GM18526 (cell line): ENCODE data around the gene POLR2E.

Experiments used
- POLR2A ChIP-seq: IDR thresholded peaks from 3 replicates; pipeline ENCODE4 v1.6.1; 2011; ENCODE audit not compliant: insufficient read length; ENCODE audit errors: extremely low read depth

POLR2E gene

GRCh38 chr19:1130771-1131717, 35.9 kb upstream of the POLR2E start:
- no peak for TF ChIP-seq POLR2A

GRCh38 chr19:1129535-1129934, 34.4 kb upstream of the POLR2E start:
- no peak for TF ChIP-seq POLR2A

GRCh38 chr19:1128106-1128505, 32.9 kb upstream of the POLR2E start:
- no peak for TF ChIP-seq POLR2A

- no peak for TF ChIP-seq POLR2A
These were observed 32.0 kb upstream of the POLR2E start for GRCh38 chr19:1126984-1127760.

GRCh38 chr19:1125601-1126467, 30.7 kb upstream of the POLR2E start:
- no peak for TF ChIP-seq POLR2A

GRCh38 chr19:1123885-1124677, 28.9 kb upstream of the POLR2E start:
- TF ChIP-seq POLR2A = no peak

- no peak for TF ChIP-seq POLR2A
These were observed 28.2 kb upstream of the POLR2E start for GRCh38 chr19:1123381-1123780.

- no peak for TF ChIP-seq POLR2A
These were observed 27.8 kb upstream of the POLR2E start for GRCh38 chr19:1122972-1123363.

GRCh38 chr19:1122021-1122971, 27.1 kb upstream of the POLR2E start:
- TF ChIP-seq POLR2A = no peak

- TF ChIP-seq POLR2A = no peak
These were observed 26.2 kb upstream of the POLR2E start for GRCh38 chr19:1121395-1121794.

- no peak for TF ChIP-seq POLR2A
These were observed 24.5 kb upstream of the POLR2E start for GRCh38 chr19:1119475-1120217.

- no peak for TF ChIP-seq POLR2A
These were observed 23.8 kb upstream of the POLR2E start for GRCh38 chr19:1118999-1119398.

GRCh38 chr19:1117654-1118053, 22.5 kb upstream of the POLR2E start:
- no peak for TF ChIP-seq POLR2A
